GM18498 (cell line): ENCODE measurements around the gene SHPK.

ENCODE experiments used
- ATAC-seq: cut with Tn5 transposase; IDR thresholded peaks from one replicate; pipeline ENCODE4 v1.9.1; 2021; ENCODE audit warnings: mild to moderate bottlenecking, moderate library complexity; ENCODE audit not compliant: unreplicated experiment

Gene SHPK

DNA sequence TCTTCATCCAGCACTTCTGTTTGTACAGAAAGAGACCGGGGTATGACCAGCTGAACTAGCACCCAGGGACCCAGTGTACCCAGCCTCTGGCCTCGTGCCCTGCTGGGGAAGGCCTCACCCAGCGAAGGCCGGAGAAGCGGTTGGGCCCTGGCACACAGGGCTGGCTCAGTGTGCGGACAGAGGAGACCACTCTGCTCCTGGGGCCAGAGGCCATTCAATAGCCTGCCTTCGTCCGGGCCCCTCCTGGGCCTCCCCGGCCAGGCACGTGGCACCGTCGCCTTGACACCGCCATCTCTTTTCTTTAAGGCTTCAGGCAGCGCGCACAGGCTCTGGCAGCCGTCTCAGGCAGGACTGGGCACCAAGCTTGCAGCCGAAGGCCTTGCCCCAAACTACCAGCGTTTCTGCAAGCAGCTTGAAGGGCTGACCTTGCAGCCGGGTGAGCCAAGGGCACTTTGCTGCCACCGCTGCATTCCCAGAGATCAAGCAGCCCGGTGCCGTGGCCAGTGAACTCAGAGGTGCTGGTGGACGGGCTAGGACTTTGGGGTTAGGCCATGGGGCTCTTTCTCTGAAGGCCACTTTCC lies 24.4 kb upstream of the SHPK start:
- no peak for ATAC-seq

- no peak for ATAC-seq
These were observed 23.6 kb upstream of the SHPK start for GRCh38 chr17:3659541-3660111.

- no peak for ATAC-seq
These were observed 22.9 kb upstream of the SHPK start for GRCh38 chr17:3658784-3659449.

DNA sequence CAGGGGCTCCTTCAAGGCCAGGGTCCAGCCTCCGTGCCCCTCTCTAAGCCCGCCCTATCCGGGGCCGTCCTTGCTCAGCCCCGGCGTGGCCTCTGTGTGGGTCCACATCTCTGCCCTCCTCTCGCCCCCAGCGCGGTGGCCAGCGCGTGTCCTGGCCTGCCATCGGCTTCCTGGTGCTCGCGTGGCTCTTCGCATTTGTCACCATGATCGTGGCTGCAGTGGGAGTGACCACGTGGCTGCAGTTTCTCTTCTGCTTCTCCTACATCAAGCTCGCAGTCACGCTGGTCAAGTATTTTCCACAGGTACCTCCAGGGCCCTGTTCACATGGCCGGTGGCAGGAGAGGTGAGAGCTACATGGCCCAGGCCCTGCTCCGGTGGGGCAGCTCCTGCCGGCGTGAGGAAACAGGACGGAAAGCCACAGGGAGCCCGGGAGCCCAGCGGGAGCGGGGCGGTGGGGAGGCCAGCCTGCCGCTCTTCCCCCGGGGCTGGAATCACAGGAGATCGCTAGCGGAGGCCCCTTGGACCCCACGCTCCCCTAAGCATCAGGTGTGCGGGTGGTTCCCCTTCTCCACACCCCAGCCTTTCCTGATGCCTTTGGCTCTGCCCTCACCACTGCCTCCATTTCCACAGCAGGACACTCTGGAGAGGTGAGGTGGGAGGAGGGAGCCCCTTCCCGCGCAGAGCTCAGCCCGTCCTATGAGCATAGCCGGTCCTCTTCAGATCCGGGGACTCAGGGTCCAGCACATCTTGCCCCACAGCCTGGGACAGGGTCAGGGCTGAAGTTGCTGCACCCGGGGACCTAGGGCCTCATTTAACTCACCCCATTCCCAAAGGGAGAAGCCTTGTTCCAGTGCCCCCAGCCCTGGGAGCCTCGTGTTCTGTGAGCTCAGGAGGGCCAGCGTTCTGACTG lies 22.1 kb upstream of the SHPK start:
- ATAC-seq, result no peak

- ATAC-seq, result no peak
These were observed 21.5 kb upstream of the SHPK start for GRCh38 chr17:3657588-3657869.

GRCh38 chr17:3656755-3657587 lies 20.9 kb upstream of the SHPK start:
- no peak for ATAC-seq

GRCh38 chr17:3656353-3656752 lies 20.3 kb upstream of the SHPK start:
- ATAC-seq, result no peak

- no peak for ATAC-seq
These were observed 19.7 kb upstream of the SHPK start for GRCh38 chr17:3655766-3656165.

DNA sequence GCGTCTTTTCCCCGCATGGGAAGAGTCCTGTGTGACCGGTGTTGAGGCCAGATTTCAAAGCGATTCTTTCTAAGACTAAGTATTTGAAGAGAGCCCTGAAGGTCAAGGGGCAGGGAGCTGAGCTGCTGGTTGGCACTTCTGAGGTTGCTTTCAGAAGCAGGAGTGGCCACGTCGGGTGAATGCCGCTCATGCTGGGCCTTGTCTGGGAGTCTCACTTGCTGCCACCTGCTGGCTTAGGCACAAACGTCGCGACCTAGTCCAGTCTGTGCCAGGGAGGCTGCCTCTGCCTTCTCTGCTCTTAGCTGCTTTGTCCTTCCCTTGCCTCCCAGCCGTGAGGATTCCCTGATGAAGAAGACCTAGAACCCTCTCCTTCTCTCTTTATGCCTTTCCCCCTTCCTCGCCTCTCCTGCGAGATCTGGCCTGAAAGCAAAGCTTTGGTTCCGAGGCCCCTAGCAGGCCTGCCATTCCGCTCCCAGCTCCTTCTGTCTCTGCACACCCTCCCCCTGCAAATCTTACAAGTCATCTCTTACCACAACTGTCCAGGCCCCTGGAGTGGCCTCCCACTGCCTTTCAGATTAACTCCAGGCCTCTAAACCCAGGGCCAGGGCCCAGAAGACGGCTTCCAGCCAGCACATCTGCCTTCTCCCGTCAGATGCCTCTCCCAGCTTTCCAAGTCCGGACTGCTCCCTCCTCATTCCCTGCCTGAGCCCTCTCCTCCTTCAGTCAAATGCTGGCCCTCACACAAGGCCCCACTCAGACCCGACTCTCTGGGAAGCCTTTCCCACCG lies 11.9 kb upstream of the SHPK start:
- ATAC-seq, result no peak

- no peak for ATAC-seq
These were observed 11.2 kb upstream of the SHPK start for GRCh38 chr17:3647251-3647650.

DNA sequence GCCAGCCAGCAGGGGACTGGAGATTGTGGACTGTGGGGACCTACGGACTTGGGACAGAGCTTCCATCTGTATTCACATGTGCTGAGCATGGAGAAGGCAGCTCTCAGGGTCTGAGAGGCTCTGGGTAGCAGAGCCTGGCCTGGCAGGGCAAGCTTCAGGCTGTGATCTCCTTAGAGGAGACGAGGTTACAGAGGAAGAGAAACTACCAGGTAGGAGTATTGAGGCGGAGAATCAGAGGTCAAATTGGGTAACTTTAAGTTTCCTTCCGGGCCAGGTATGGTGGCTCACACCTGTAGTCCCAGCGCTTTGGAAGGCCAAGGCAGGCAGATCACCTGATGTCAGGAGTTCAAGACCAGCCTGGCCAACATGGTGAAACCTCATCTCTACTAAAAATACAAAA lies 9.3 kb upstream of the SHPK start:
- ATAC-seq, result no peak

GRCh38 chr17:3643889-3644349 lies 7.9 kb upstream of the SHPK start:
- no peak for ATAC-seq

- ATAC-seq, result no peak
These were observed 5.9 kb upstream of the SHPK start for GRCh38 chr17:3641717-3642486.

GRCh38 chr17:3641014-3641413 lies 5.0 kb upstream of the SHPK start:
- ATAC-seq, result no peak

GRCh38 chr17:3639981-3640596 lies 4.0 kb upstream of the SHPK start:
- no peak for ATAC-seq

DNA sequence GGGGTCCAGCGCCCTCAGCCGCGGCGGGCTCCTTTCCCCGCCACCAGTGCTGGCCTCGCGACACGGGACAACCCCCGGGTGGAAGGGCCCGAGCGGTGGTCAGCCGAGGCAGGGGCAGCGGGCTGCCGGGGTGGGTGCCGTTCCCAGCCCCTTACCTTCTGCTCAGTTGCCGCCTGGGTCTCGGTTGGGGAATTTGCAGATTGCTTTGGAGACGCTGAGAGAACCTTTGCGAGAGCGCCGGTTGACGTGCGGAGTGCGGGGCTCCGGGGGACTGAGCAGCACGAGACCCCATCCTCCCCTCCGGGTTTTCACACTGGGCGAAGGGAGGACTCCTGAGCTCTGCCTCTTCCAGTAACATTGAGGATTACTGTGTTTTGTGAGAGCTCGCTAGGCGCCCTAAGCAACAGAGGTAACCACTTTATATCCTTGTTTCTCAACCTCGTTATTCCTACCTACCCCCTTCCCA lies 891 bp upstream of the SHPK start:
- peak; percentile 10 for ATAC-seq

DNA sequence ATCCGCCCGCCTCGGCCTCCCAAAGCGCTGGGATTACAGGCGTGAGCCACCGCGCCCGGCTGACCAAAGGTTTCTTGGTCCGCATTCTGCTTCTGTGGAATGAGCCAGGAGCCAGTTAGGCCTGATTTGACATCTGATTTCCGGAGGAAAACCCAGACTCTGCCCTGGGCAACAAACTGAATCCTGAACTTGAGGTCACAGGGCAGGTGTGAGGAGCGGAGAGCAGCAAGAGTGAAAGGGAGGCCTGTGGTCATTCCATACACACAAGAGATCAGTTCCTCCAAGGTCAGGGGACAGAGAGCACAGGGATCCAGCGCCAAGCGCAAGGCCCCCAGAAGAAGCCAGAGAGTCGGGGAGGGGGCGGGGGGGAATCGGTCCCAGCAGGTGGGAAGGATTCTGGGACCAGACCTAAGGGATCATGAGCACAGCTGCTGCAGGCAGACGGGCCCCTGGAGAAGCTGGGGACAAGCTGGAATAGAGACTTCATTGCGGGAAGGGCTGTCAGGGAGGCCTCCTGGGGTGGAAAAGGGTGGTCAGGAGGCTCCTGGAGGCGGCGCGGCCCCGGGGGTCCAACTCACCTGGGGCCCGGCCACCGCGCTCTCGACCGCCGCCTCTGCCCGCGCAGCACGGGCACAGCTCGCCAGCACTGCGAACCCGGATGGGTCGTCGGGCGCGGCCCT lies 436 bp downstream of the SHPK start:
- ATAC-seq, result no peak

DNA sequence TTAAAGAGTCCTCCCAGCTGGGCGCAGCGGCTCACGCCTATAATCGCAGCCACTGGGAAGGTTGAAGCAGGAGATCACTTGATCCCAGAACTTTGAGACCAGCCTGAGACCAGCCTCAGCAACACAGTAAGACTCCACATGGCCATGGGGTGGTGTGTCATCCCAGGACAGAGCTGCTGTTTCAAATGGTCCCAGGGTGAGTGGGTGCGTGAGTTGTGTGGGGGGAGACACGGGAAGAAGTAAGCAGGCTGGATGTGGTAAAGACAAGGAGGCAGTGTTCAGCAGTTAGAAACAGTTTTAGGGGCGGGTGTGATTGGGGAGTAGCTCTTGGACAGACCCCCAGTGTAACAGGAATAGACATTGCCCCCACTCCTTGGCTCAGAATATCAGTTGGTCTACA lies 3.8 kb downstream of the SHPK start:
- no peak for ATAC-seq
